Osteocyte (in vitro differentiated cells): ENCODE results near the gene TBCK. TPM values are rescaled to one million over a fixed set of nuclear protein-coding genes. Genes with fewer than 3 reads are reported as not detected.

ENCODE experiments used
- total RNA-seq: library from RNA; stranded (reverse); gene quantifications from 2 replicates; pipeline ENCODE4 v1.2.1, GENCODE V29; 2021

Gene TBCK
- total RNA-seq, 1 donor from 2014 or later: 49.9 TPM

Other genes with a start within 250 kb of the TBCK start
- 36.4 and 41.2 TPM in 2 replicates for gene AIMP1, start 341 bp upstream of the TBCK start, total RNA-seq
- not detected in 2 replicates for gene GIMD1, start 52.6 kb upstream of the TBCK start, total RNA-seq